Esophagus squamous epithelium (tissue), 5 donors: ENCODE measurements around the gene PLEKHM3. TPM values are rescaled to one million over a fixed set of nuclear protein-coding genes. Genes with fewer than 3 reads are reported as not detected.
"Not testable (repeated sequence)": the region's sequence is repeated elsewhere in the genome, so short reads cannot be mapped to it uniquely, and the experiment has no call there.

ENCODE experiments used
- DNase-seq: peaks from one replicate; lab custom pipeline; 2025; lab: John Stamatoyannopoulos, UW
- H3K27ac ChIP-seq, 4 donors: fragments of 200-600 bp; sonication (generic); one replicate each; pipeline ENCODE4 v1.5.1; 2016 to 2019; ENCODE audit warnings: mild to moderate bottlenecking in 1 of 4
- H3K27me3 ChIP-seq, 4 donors: fragments of 200-600 bp; sonication (generic); 1 replicate in 3 of 4; 2 replicates in 1 of 4; pipeline versions ENCODE4 v1.5.1 to v1.6.0; 2017 to 2021; ENCODE audit warnings: antibody characterized with exemption in 1 of 4
- H3K36me3 ChIP-seq, 3 donors: fragments of 200-600 bp; sonication (generic); one replicate each; pipeline ENCODE4 v1.5.1; 2016 to 2019
- H3K4me1 ChIP-seq, 3 donors: fragments of 200-600 bp; sonication (generic); one replicate each; pipeline ENCODE4 v1.5.1; 2017 to 2019
- H3K4me3 ChIP-seq, 4 donors: fragments of 200-600 bp; sonication (generic); 1 replicate in 3 of 4; 2 replicates in 1 of 4; pipeline ENCODE4 v1.5.1; 2016 to 2019; ENCODE audit warnings: mild to moderate bottlenecking in 2 of 4, moderate library complexity in 1 of 4
- H3K9me3 ChIP-seq, 3 donors: fragments of 200-600 bp; sonication (generic); one replicate each; pipeline ENCODE4 v1.5.1; 2016 to 2019
- POLR2A ChIP-seq, 4 donors: fragments of 450-650 bp; IDR thresholded peaks; one replicate each; pipeline ENCODE4 v1.6.1; 2017; ENCODE audit warnings: antibody characterized with exemption in 4 of 4, mild to moderate bottlenecking in 4 of 4, moderate library complexity in 3 of 4
- WGBS, 2 donors: methylation state at CpG; one replicate each; pipeline ENCODE4 v1.1.5; 2018; 5-methylcytosine and 5-hydroxymethylcytosine counted together
- intact Hi-C: fragments of 100-400 bp; cut with DNase I; formaldehyde crosslinking; loops from one replicate; pipeline ENCODE4 v1.15.0; 2022
- total RNA-seq, 4 donors: library from RNA; depleted of rRNA; stranded (reverse); fragments of >200 nt; gene quantifications; one replicate each; pipeline ENCODE4 v1.1.0, GENCODE V29; 2016
- TF ChIP-seq, protein P1 (sequence below), 6 experiments: fragments of 450-650 bp in 4 of 6; fragments of 200-600 bp in 2 of 6; sonication (generic) in 2 of 6; IDR thresholded peaks; one replicate each; pipeline ENCODE4 v1.5.1; 2016 to 2019; ENCODE audit warnings: antibody characterized with exemption in 6 of 6, mild to moderate bottlenecking in 4 of 6, moderate library complexity in 4 of 6
- donor health status: DM: yes; HTN: yes; CAD: no.

PLEKHM3 gene
- total RNA-seq, 4 donors from 2014 or later: 3.7 to 19.3 (median 6.7) TPM

DNA sequence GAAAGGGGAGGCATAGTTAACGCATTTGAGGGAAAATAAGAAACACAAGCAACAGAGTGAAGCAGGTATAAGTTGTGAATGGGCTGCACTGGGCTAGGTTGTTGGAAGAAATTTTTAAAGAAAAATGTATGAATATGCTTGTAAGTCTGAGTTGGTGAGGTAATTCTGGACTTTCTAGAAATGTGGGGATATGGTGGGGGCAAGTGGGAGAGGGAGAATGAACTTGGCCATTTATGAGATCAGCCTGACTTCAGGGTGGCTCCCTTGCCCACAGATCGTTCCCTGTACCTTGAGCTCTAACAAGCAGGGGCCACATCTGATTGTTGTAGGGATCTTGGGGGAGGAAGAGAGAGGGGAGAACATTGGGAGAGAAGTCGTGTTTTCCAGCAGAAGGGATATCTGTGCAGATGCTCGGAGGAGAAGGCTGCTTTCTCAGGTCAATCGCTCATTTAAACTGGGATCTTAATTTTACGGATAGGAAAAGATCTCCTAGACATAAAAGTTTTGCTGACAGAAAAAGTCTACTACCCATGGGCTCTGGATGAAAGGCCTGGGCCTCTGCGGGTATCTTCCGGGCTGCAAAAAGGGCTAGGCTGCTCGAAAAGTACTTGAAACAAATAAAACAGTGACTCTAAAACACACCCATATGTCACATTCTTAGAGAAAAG is 213.1 kb downstream of the PLEKHM3 start:
- Histone ChIP-seq H3K27ac (no peak overlapping the region), H3K36me3 (no peaks in the 10 kb centered on the region), H3K27me3 (no peaks in the 10 kb centered on the region), H3K4me1 (peaks cover 5 to 41% (median 14%) of the 10 kb centered on the region in 3 donors), H3K4me3 (no peak overlapping the region), H3K9me3 (no peaks in the 10 kb centered on the region)
- 84 to 85% methylated on average over 9 of the region's 9 CpGs for WGBS, 2 donors
- intact Hi-C loops: no loop called here
- no peak for DNase-seq
- TF ChIP-seq POLR2A (IDR thresholded peaks at IDR 0.05): no peak
- TF ChIP-seq, protein P1, sequence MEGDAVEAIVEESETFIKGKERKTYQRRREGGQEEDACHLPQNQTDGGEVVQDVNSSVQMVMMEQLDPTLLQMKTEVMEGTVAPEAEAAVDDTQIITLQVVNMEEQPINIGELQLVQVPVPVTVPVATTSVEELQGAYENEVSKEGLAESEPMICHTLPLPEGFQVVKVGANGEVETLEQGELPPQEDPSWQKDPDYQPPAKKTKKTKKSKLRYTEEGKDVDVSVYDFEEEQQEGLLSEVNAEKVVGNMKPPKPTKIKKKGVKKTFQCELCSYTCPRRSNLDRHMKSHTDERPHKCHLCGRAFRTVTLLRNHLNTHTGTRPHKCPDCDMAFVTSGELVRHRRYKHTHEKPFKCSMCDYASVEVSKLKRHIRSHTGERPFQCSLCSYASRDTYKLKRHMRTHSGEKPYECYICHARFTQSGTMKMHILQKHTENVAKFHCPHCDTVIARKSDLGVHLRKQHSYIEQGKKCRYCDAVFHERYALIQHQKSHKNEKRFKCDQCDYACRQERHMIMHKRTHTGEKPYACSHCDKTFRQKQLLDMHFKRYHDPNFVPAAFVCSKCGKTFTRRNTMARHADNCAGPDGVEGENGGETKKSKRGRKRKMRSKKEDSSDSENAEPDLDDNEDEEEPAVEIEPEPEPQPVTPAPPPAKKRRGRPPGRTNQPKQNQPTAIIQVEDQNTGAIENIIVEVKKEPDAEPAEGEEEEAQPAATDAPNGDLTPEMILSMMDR (IDR thresholded peaks at IDR 0.05): no peak

GRCh38 chr2:207811658-207812057 is 213.7 kb downstream of the PLEKHM3 start:
- H3K9me3 ChIP-seq, DNase-seq, H3K4me3 ChIP-seq, H3K27me3 ChIP-seq, H3K27ac ChIP-seq, intact Hi-C loops, H3K36me3 ChIP-seq: not testable (repeated sequence)
- H3K4me1 ChIP-seq: peaks cover 5 to 44% (median 14%) of the 10 kb centered on the region in 3 donors
- WGBS, 2 donors: 76% methylated on average over 5 to 7 of the region's 10 CpGs

DNA sequence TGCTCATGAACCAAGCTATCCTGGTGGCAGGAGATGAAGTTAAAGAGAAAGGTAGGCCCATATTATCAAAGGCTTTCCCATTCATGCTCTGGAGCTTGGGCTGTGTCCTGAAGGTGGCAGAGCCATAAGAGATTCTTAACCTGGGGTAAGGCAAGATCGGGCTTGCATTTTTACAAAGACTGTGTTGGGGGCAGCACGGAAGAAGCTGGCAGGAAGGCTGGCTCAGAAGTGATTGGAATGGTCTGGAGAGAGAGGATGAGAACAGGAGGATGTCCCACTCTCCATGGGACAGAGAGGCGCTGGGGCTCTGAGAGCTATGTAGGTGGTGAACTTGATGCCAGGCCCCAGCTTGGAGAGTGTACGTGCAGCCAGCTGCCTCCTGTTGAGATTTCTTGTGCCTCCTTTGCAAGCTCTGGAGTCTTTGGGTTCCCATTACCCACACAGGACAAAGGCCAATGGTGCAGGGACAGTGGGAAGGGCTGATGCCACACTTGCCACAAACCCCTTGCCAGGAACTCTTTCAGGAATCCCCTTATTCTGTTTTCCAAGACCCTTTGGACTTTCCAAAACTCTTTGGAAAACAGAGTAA is 215.0 kb downstream of the PLEKHM3 start:
- Histone ChIP-seq H3K27ac (peak overlapping the region in 2 of 4 donors; percentile 34 to 46), H3K27me3 (no peaks in the 10 kb centered on the region), H3K36me3 (no peaks in the 10 kb centered on the region), H3K9me3 (no peaks in the 10 kb centered on the region), H3K4me1 (peaks cover 5 to 56% (median 14%) of the 10 kb centered on the region in 3 donors), H3K4me3 (peak overlapping the region in 3 of 4 donors; percentile 6 to 52 (median 17))
- intact Hi-C loops: no loop called here
- WGBS, 2 donors: 62 to 69% methylated on average over 4 of the region's 4 CpGs
- TF ChIP-seq POLR2A (IDR thresholded peaks at IDR 0.05): no peak
- TF ChIP-seq, protein P1 (IDR thresholded peaks at IDR 0.05): no peak
- DNase-seq: no peak

- WGBS, 2 donors: 74 to 86% methylated on average over 6 of the region's 6 CpGs
- Histone ChIP-seq H3K4me3 (no peak overlapping the region), H3K27ac (peak overlapping the region in 2 of 4 donors; percentile 11 to 51), H3K9me3 (no peaks in the 10 kb centered on the region), H3K4me1 (peaks cover 5 to 56% (median 14%) of the 10 kb centered on the region in 3 donors), H3K36me3 (no peaks in the 10 kb centered on the region), H3K27me3 (no peaks in the 10 kb centered on the region)
- DNase-seq: no peak
- intact Hi-C loops: no loop called here
- TF ChIP-seq, protein P1 (IDR thresholded peaks at IDR 0.05): no peak
- TF ChIP-seq POLR2A (IDR thresholded peaks at IDR 0.05): no peak
Observed at GRCh38 chr2:207808119-207808518, 217.2 kb downstream of the PLEKHM3 start.

DNA sequence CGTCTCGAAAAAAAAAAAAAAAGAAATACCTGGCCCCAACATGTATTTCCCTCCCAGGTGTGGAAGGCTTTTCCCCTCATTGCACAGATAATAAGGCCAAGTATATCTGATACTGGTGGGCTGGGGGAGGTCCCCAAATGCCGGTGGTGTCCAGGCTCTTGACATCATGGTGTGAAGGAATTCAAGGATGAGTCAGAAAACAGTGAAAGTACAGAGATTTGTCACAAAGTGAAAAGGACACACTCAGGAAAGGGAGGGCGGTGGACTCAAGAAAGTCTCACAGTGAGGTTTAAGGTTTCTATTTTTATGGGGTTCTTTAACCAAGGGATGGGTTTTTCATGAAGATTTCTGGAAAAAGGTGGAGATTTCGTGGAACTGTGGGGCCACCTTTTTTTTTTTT is 217.8 kb downstream of the PLEKHM3 start:
- no peak for TF ChIP-seq POLR2A (IDR thresholded peaks at IDR 0.05)
- TF ChIP-seq, protein P1 (IDR thresholded peaks at IDR 0.05): no peak
- H3K4me3 ChIP-seq: no peak overlapping the region
- WGBS, 2 donors: 51 to 55% methylated on average over 3 to 5 of the region's 5 CpGs
- no peak for DNase-seq
- no peaks in the 10 kb centered on the region for H3K27me3 ChIP-seq
- peaks cover 5 to 56% (median 14%) of the 10 kb centered on the region in 3 donors for H3K4me1 ChIP-seq
- H3K27ac ChIP-seq: peak overlapping the region in 1 of 4 donors; percentile 51
- intact Hi-C loops: no loop called here
- H3K9me3 ChIP-seq: no peaks in the 10 kb centered on the region
- H3K36me3 ChIP-seq: no peaks in the 10 kb centered on the region
